HG03520 (cell line): ENCODE results near the gene AMPD1.

Experiments
- ATAC-seq: cut with Tn5 transposase; IDR thresholded peaks from one replicate; pipeline ENCODE4 v1.9.1; 2021; ENCODE audit warnings: mild to moderate bottlenecking, moderate library complexity; ENCODE audit not compliant: unreplicated experiment

The AMPD1 gene

GRCh38 chr1:114700036-114700600 is 4.8 kb upstream of the AMPD1 start:
- ATAC-seq = no peak

GRCh38 chr1:114696810-114697209 is 1.5 kb upstream of the AMPD1 start:
- ATAC-seq = no peak

GRCh38 chr1:114694540-114695310 is 621 bp downstream of the AMPD1 start:
- ATAC-seq = no peak

GRCh38 chr1:114692947-114693346 is 2.4 kb downstream of the AMPD1 start:
- ATAC-seq = no peak

- ATAC-seq = no peak
Measured at GRCh38 chr1:114691061-114691460, 4.3 kb downstream of the AMPD1 start.

- no peak for ATAC-seq
Measured at GRCh38 chr1:114690148-114690547, 5.2 kb downstream of the AMPD1 start.

GRCh38 chr1:114688526-114688925 is 6.8 kb downstream of the AMPD1 start:
- ATAC-seq = no peak

- ATAC-seq = no peak
Measured at GRCh38 chr1:114685851-114686250, 9.5 kb downstream of the AMPD1 start.

GRCh38 chr1:114677691-114678090 is 17.7 kb downstream of the AMPD1 start:
- ATAC-seq = no peak

- no peak for ATAC-seq
Measured at GRCh38 chr1:114676115-114676514, 19.2 kb downstream of the AMPD1 start.

- no peak for ATAC-seq
Measured at GRCh38 chr1:114671939-114672275, 23.4 kb downstream of the AMPD1 start.

GRCh38 chr1:114671011-114671938 is 24.1 kb downstream of the AMPD1 start:
- ATAC-seq = no peak

- peak; percentile 97 for ATAC-seq
Measured at GRCh38 chr1:114670083-114671010, 25.0 kb downstream of the AMPD1 start.

GRCh38 chr1:114669562-114670082 is 25.7 kb downstream of the AMPD1 start, which contains the start of gene DENND2C:
Gene DENND2C, minus strand, starts transcription at chr1:114670049. Its CDS starts 44,065 bp downstream, at chr1:114625984.
- peak; percentile 47 for ATAC-seq

- ATAC-seq = no peak
Measured at GRCh38 chr1:114668784-114669561, 26.4 kb downstream of the AMPD1 start.

- no peak for ATAC-seq
Measured at GRCh38 chr1:114668373-114668772, 27.0 kb downstream of the AMPD1 start.

GRCh38 chr1:114666954-114667353 is 28.4 kb downstream of the AMPD1 start:
- no peak for ATAC-seq

- no peak for ATAC-seq
Measured at GRCh38 chr1:114660238-114660637, 35.1 kb downstream of the AMPD1 start.

GRCh38 chr1:114651893-114652292 is 43.5 kb downstream of the AMPD1 start:
- ATAC-seq = no peak
